Jurkat, Clone E6-1 (cell line): ENCODE data around the gene VAMP2.
"Not testable (repeated sequence)": the region's sequence is repeated elsewhere in the genome, so short reads cannot be mapped to it uniquely, and the experiment has no call there.

Source experiments
- DNase-seq: peaks from one replicate; pipeline ENCODE4 v3.0.0-alpha.2; 2011; ENCODE audit warnings: low read depth, low spot score
- H3K4me3 ChIP-seq: 2 replicates; pipeline ENCODE4 v1.5.1; 2011; ENCODE audit warnings: mild to moderate bottlenecking, low read length, control low read depth, moderate library complexity

Gene VAMP2

DNA sequence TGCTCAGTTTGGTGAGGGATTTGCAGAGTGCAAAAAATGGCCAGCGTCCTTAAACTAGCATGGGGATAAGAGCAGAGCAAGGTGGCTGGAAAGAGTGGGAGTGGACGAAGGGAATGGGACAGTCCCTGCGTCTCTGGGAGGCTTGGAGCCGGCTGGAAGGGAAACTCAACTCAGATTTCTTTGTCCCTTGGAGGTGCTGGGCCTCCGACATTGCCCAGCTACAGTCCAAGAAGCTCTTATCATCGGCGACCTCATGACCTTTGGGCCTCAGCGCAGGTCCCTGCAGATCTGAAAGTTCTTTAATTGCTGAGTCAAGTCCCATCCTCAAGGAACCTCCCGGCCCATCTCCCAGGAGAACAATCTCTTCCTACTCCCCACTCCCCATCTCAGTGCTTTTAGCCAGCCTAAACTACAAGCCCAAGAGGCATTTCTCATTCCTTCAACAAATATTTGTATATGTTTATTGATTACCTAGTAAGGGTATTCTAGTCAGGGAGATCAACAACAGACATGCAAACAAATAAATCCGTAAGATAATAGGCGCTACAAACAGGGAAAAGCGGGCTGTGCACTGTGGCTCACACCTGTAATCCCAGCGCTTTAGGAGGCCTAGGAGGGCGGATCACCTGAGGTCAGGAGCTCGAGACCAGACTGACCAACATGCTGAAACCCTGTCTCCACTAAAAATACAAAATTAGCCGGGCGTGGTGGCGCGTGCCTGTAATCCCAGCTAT is 14.4 kb upstream of the VAMP2 start:
- H3K4me3 ChIP-seq = peak overlapping the region; percentile 87
- no peak for DNase-seq

DNA sequence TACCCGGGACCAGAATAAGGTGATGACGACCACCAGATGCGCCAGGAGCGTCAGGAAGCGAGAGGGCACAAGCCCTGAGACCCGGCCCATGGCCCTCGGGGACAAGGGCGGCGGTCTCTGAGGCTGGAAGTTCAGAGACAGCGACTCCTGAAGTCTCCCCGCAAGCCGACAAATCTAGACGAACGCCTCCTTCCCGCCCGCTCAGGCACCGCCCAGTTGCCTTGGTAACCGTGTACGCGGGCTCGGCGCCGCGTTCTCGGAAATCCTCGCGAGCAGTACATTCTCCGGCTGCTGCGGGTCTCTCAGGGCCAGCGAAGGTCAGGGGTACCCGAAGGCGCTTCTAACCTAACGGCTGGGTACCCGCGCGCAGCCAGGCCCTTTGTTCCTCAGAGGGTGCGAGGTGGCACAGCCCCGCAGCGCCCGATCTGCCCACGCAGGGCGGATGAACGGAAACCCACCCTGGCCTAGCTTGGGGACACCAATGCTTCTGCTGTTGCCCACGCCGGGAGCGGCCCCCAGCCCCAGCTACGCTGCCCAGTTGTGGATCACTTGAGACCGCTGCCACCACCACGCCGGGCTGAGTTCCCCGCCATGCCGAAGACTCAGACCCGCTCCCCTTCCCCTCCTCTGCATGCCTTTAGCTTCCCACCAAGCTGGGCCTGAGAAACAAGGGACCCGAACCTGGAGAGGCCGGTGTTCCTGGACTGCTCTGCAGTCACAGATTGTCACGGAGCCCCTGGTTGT is 13.6 kb upstream of the VAMP2 start, which contains the start of gene TMEM107:
Gene TMEM107, minus strand, starts transcription at position 184 of the 744 bp plus-strand sequence. Its CDS starts 94 bp downstream, at position 90.
- DNase-seq = peak; percentile 82
- H3K4me3 ChIP-seq = peak within 1 kb of the TSS; percentile 87

DNA sequence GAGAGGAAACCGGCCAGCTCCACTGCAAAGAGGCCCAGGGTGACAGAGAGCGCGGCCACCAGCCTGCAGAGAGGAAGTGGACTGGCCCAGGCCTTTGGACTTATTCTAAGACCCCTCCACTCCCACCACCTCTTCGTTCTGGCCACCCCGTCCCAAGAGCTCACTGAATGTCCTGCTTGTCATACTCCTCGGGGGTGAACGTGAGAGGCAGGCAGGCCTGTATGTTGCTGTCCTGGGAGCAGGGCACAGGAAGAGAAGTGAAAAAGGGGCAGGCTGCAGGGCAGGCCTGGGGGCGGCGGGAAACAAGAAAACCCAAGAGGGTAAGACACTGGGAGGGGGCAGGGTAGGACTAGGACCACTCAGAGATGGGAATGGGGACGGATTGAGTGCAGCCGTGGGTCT is 13.0 kb upstream of the VAMP2 start:
- peak overlapping the region; percentile 87 for H3K4me3 ChIP-seq
- no peak for DNase-seq

DNA sequence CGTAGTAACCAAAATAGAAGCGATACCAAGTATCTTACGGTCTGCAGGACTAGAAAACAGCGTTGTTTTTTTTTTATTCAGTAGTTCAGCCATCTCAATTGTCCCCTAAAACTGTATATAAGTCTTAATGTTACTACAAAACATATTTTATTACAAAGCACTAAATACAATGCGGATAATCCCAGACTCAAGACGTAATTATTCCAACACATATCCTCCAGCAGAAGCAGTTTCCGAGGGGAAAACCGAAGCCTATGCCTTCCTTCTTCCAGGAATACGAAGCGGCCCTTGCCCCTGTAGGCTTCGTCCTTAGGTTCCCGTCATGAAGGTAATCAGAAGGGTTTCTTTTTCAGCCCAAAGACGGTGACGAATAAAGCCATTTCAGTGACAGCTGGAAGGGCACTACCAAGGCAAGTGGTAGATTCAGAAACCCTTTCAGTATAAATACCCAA is 11.1 kb upstream of the VAMP2 start:
- peak overlapping the region; percentile 71 for H3K4me3 ChIP-seq
- DNase-seq = no peak

DNA sequence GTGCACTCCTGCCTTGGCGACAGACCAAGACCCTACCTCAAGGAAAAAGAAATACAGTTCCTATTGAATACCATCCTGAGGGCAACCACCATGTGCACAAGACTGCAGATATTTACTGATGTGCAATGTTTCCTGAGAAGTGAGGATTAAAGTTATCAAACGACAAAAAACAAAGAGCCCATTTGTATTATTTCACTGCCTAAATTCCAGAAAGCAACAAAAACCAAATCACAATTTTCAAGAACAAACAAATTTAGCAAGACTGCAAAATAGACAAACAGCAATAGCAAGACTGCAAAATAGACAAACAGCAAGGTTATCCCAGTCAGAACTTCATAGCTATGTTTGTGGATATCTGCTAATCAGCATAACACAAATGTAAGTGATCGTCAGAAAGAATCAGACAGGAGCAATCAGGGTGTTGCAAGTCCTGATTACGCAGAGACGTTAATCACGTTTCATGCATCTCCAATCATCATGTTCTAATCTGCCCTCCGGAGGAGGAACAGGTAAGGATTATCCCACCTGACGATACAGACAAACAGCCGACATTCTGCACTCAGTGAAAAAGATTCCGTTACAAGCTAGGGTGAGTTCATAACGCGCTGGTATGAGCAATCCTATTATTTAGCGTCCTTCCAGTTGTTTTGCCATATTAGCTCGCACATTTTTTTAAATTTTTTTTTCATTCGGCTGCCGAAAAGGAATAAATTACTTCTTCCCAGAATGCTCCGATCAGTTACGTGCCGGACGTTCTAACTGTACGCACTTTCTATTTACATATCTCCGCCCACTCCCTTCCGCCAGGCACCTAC is 10.5 kb upstream of the VAMP2 start:
- peak overlapping the region; percentile 71 for H3K4me3 ChIP-seq
- DNase-seq = peak; percentile 99

DNA sequence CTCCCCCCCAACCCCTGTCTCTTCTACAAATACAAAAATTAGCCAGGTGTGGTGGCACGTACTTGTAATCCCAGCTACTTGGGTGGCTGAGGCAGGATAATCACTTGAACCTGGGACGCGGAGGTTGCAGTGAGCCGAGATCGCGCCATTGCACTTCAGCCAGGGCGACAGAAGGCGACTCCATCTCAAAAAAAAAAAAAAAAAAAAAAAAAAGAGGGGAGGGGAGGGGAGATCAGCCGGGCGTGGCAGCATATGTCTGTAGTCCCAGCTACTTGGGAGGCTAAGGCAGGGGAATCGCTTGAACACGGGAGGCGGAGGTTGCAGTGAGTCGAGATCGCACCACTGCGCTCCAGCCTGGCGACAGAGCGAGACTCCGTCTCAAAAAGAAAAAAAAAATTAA is 7.4 kb upstream of the VAMP2 start:
- not testable (repeated sequence) for DNase-seq, H3K4me3 ChIP-seq

DNA sequence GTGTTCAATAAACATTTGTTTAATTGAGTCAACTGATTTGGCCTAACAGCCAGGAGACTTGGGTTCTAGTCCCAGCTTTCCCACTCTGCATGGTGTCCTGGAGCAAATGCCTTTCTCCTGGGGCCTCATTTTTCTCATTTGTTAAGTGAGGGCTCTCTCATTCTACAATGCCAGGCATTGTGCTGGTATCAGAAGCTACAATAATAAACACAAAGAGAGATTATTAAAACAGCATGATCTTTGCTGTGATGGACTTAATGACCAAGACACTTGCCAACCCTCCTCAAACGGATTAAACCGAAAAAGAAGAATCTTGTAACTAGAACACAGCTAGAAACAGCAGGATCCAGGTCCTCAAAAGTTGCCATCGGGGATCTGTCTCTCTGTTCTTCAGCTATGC is 4.8 kb upstream of the VAMP2 start:
- DNase-seq = no peak
- H3K4me3 ChIP-seq = no peak overlapping the region

DNA sequence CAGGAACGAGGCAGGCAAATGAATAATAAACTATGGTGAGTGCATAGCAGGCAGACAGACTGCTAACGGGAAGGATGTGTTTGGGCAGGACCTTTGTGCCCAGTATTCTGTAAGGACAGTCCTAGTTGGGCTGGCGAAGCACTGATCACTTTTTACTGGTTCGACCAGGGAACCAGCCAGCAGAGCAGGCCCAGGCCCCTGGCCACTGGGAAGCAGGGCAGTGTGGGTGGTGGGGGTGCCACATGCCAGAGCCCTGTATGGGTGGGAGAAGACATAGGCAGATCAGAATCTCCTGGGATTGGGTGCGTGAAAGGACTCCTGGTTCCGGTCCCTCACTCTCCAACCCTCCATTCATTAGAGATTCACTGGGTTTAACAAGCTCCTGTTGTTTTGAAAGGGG is 4.0 kb upstream of the VAMP2 start:
- H3K4me3 ChIP-seq = no peak overlapping the region
- no peak for DNase-seq

DNA sequence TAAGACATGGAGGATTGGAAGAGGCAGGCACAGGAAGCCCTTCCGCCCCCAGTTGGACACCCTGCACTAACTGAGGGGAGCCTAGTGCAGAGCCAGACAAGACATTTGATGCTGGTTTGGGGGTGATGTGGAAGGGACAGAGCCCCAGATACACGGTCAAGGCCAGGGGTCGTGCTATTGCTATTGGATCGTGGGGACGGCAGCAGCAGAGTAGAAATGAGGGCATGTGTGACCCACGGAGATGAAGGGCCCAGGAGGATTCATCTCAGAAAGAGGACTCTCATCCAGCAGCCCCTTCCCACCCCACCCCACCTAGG is 2.0 kb upstream of the VAMP2 start:
- H3K4me3 ChIP-seq = no peak overlapping the region; the same call in 1 of the 2 replicates
- DNase-seq = no peak

DNA sequence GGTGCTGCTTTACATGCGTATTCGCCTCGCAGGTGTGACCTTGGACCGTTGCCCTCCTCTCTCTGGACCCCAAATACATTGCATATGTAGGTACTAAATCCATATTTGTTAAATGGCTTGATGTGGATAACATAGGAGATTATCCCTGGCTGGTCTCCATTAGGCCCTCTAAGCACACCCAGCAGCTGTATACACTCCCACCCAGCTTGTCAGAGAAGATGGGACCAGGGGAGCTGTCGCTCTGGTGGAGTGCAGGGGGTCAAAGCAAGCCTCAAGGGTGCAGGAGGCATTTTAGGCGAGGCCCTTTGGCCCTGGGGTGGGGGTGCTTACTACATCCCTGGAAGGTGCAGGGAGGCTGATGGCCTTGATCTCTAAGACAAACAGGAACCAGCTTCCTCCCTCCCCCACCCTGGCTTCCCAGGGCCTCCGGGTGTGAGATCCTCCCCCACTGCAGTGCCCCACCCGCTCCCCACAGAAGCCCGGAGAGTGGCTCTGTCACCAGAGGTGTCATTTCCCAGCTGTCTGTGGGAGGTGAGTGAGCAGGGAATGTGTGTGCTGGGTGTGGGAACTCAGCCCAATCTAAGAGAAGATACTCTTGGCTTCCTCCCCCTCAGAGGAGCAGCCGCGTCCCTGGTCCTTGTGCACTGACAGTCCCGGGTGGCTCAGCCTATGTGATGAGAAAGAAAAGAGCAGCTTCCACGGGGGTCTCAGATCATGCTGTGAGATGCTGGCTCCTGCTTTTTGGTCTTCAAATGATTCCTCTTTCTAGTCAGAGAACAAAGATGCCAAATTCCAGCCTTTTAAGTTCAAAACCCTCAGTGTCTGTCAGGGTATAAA is 1.4 kb upstream of the VAMP2 start:
- peak; percentile 69 for DNase-seq
- H3K4me3 ChIP-seq = peak overlapping the region; percentile 60

DNA sequence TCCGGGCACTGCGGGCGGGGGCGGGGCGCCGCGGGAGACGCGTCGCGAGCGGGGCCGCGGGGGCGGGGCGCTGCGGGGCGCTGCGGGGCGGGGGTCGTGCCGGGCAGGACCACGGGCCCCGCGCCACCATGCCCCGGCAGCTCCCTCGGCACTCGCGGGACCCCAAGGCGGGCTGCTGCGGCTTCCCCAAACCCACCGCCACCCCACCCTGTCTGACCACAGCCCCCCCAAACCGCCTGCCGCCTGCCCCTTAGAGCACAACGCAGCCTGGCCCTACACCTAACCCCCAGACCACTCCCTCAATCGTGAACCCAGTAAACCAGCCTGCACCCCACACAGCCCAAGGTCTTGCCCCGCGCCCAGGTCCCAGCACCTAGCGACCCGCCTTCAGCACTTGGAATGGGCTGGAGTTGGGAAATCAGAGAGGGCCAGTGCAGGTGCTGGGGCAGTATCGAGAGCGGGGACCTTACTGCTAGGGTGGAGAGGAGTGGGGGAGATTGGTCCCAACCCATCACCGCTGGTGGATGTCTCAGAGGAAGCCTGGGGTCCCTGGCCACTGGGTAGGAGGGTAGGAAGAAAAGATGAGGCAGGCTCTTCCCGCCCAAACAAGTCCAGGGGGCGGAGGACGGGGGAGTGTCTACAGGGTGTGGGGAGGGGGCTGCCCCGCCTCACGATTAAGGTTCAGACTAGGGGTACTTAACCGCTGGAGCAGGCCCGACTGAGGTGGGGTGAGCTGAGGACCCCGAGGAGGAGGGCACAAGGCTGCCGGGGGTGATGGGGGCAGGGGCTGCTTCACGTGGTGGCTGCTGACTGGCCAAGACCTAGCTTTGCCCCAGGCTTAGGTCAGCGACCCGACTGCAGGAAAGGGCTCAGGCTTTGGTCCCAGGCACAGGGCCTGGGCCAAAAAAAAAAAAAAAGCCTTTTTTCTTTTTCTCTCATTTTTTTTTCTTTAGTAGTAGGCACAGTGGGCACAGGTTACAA is 539 bp upstream of the VAMP2 start:
- no peak for DNase-seq
- H3K4me3 ChIP-seq = peak overlapping the region; percentile 60

DNA sequence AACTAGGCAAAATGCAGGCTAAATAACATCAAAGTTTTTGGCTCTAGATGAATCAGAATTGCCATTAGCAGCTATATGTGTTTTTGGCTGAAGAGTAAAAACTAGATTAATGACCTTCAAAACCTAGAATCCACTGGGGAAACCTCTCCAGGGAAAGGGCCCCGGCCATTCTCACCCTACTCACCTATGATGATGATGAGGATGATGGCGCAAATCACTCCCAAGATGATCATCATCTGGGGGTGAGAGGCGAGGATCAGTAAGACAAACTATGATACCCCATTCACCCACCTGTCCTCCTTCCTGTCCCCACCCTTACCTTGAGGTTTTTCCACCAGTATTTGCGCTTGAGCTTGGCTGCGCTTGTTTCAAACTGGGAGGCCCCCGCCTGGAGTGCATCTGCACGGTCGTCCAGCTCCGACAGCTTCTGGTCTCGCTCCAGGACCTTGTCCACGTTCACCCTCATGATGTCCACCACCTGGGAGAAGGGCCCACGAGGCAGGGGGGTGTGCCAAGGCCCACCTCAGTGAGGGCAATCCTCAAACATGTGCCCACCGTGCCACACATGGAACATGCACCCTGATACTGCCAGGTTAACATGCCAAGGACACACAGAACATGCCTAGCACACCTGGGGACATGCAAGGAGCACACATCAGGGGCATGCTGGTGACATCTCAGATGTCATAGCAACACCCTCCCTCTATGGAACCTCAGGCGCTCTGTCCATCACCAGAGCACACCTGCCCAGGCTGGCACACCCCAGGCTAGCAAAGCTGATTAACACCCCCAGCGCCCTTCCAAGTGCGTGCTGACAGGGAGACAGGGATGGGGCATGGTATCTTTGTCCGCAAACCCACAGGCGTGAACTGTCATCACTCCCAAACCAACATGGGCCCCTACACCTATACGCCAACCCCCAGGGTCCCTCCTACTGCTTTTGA is 1.2 kb downstream of the VAMP2 start:
- peak overlapping the region; percentile 72 for H3K4me3 ChIP-seq
- no peak for DNase-seq

DNA sequence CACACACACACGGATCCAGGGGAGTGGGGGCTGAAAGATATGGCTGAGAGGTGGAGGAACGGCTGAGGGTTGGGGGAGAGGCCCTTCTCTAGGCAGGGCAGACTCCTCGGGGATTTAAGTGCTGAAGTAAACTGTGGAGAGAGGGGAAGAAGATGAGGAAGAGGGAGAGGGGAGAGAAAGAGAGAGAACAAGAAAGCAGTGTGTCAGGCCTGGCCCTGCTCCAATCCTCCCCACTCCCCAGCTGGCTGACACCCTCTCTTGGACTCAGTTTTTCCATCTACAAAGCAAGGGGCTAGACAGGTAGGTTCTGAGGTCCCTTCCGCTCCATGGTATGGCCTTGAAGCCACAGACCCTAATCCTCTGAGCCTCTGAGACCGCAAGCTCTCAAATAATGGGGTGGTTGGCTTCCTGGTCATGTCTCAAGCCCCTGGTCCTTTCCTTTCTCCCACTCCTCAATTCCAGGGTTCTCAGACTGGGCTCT is 2.0 kb downstream of the VAMP2 start:
- DNase-seq = no peak
- no peak overlapping the region for H3K4me3 ChIP-seq

DNA sequence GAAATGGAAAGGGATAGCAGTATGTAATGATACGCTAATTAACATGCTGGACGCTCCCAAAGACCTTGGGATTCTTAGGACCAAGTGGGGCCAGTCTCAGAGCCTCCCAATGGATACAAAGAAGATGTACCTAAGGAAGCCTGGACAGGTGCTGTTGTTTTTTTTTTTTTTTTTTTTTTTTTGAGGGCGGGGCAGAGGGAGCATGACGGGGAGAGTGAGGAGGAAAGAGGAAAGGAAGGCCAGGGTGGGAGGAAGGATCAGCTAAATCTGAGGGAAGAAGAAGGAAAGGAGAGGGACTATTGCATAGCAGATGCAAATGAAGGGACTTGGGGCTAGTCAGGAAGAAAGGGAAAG is 2.5 kb downstream of the VAMP2 start:
- DNase-seq = no peak
- H3K4me3 ChIP-seq = no peak overlapping the region

DNA sequence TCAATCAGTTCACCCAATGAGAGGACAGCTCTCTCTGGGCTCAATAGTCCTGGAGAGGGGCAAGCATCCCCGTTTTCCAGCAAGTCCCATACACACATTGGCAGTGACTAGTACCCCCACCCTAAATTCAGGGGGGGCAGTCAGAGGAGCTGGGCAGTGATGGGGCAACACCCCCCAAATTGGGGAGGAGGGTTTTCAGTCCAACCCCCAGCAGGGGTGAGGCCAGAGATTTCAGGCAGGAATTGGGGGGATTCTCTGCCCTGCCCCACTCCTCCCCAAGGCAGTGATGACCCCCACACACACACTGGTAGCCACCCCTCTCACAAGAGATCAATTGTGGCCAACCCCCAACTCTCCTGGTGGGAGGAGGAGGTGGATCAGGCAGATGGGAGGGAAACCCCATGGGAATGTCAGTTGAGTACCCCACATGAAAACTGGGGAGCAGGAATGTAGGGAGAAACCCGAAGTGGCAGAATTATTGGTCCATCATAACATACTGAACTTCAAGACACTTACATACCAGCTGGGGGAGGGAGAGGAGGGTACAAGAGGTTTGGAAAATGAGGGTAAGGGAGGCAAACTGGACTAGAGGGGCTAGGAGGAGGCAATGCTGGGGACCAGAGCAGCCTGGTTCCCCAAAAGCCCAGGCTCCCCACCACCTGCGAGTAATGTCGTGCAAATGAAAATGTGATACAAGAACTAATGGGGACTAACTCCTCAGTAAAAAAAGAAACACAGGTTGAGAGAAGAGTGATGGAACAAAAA is 3.1 kb downstream of the VAMP2 start:
- no peak for DNase-seq
- no peak overlapping the region for H3K4me3 ChIP-seq

DNA sequence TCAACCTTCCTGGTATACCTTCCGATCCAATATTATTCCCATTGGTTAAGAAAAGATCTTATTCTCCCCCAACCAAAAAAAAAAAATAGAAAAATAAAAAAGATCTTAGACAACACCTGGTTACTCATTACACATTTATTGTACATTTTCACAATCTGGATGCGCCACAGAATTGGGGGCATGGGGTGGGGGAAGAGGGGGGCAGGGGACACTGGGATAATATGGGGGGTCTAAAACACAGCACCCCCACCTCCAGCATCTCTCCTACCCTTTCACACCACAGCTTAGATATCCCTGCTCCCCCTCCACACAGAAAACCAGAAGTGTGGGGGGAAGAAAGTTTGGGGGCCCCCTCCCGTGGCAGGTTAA is 3.7 kb downstream of the VAMP2 start:
- H3K4me3 ChIP-seq = no peak overlapping the region
- DNase-seq = no peak
